ENCODE measurements around the gene PRDM1.

The PRDM1 gene

GRCh38 chr6:106118835-106119431 is 32.8 kb downstream of the PRDM1 start:
- DNase-seq = no peak

- no peak for DNase-seq
Observed at GRCh38 chr6:106119546-106119945, 33.4 kb downstream of the PRDM1 start.

- DNase-seq = no peak
Observed at GRCh38 chr6:106120006-106120405, 33.9 kb downstream of the PRDM1 start.

- DNase-seq = no peak
Observed at GRCh38 chr6:106120406-106120805, 34.3 kb downstream of the PRDM1 start.

DNA sequence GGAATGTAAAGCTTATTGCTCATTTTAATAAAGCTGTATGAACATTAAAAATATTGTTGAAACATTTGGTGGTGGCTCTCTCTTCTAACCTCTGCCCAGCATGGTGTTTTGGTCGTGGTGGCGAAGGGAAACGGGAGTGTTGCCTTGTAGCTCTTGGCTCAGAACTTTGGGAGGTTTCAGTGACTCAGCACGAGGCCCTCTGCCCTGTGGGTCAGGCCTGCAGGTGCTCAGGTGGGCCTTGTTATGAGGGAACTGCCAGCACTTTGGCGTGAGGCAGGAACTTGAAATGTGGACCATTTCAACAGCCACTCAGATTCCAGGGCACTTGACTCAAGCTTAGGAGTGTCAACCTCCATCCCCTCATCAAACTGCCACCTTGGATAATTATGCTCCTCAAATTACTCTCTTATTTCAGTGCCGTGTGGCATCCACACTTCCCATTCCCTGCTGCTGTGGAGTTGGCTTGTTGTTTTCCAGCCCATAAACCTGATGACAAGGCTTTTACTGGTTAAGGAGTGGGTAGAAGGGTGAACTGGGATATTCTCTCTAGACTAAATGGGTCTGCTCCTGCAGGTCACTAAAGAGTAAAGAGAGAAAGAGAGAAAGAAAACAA is 36.3 kb downstream of the PRDM1 start:
- no peak for DNase-seq

GRCh38 chr6:106122938-106123656 is 37.0 kb downstream of the PRDM1 start:
- no peak for DNase-seq

DNA sequence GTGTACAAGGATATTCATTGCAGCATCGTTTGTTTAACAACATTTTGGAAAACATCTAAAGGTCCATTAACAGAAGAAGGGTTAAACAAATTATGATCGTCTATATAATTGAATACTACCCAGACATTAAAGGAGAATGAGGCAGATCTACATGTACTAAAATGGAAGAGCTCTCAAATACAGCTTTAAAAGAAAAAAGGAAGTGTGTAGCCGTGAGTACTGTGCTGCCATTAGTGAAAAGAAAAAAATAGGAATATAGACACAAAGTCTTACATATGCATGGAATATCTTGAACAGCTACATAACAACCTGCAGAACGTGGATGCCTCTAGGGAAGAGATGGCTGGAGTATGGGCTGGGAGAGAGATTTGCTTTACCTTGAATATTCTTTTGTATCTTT is 37.9 kb downstream of the PRDM1 start:
- no peak for DNase-seq

DNA sequence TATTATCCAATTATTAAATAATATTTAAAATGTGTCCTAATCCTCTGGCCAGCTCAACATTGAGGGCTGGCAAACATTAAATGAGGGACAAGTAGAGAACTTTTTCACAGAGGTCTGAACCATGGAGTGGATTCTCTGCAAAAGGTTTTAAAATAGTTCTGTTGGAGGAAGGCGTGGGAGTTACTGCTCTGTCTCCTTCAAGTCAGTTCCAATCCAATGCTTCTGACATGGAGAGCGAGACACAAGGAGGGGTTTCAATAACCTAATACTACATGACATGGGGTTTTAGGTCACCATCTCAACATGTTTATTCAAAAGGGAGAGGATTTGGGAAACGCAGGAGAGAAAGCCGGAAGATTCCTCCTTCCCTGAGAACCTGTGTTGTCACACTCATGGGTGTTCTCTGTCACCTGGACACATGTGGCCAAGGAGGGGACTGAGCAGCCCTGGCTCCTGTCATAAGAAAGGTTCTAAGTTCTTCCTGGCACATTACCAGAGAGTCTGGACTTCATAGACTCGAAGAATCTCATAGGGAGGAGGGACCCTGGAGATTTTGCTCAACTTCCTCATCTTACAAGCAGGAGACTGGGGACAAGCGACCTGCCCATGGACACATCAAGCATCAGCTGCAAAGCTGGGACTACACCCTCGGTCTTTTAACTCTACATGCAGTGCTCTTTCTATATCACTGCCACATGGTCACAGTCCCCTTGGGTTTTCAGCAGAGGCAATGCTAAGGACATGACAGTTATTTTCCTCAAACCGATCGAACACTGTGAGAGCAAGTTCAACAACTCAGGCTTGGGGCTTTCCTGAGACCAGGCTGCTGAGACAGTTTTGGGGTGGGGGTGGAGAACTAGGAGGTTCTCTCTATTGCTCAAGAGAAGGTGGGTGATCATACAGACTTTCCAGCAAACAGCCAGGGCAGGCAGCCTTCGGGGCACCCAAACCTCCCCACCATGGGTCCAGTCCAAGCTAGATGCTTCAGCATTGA is 38.6 kb downstream of the PRDM1 start:
- no peak for DNase-seq

GRCh38 chr6:106125925-106126435 is 39.8 kb downstream of the PRDM1 start:
- peak; percentile 22 for DNase-seq

- DNase-seq = no peak
Observed at GRCh38 chr6:106126482-106126881, 40.3 kb downstream of the PRDM1 start.

DNA sequence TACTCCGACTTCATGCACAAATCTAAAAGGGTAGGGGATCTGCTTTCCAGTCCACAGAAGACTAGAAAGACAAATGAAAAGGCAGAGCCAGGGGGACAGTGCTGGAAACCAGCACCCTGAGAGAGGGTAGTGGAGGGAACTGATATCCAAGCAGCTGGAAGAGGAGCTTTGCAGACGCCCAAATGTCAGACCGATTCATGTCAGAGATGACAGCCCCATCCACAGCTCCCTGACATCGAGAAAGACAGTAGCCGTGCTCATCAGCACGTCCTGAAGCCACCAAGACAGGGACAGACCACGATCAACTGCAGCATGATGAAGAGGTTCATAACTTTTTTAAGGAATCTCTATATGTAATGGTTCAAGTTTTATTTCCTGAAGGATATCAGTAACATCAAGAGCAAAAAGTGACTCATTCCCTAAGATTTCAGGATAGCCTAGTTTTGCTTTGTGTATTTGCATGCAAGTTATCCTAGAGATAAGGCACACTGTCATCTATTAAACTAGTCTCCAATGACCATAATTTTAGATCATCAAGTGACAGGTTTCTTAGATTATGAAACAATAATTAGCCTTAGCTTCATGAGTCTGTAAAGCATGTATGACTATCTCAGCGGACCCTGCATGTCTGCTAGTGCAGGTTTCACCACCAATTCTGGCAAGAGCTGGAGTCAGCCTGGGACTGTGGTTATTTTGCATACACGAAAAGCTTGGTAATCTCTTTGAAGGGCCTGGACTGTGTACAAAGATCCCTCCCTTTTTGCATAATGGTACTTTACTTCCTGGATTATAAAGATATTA is 43.0 kb downstream of the PRDM1 start:
- no peak for DNase-seq

- no peak for DNase-seq
Observed at GRCh38 chr6:106132153-106132698, 46.1 kb downstream of the PRDM1 start.

GRCh38 chr6:106133040-106133439 is 46.9 kb downstream of the PRDM1 start:
- DNase-seq = no peak

- no peak for DNase-seq
Observed at GRCh38 chr6:106134087-106134770, 48.1 kb downstream of the PRDM1 start.

DNA sequence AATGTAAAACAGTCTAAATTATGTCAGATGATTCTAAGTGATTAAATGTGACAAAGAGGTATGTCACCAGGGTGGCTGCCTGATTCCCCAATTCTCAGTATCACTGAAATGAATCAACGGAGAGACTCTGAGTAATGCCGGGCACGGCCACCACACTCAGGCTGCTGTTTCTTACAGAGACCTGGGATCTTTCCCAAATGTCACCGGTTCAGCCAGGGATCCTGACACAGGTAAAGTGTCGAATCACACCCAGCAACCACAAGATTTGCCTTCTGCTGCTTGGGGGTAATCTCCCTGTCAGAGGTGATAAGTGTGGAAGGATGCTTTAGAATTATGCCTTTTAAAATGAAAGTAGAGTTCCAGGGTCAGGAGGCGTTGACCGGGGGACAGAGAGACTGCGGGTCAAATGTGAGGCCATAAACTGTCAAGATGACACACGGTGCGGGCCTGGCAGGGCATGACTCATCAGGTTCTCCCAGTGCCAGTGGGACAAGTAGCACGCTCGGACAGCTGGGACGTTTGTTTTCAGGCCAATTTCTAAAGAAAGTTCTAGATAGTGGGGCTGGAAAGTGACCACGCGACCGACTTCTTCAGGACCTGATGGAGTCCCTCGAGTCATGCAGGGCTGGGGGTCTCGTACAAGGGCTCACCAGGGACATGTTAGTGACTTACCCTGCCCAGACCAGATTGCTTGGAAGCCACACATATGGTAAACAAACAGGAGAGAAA is 48.9 kb downstream of the PRDM1 start:
- no peak for DNase-seq

DNA sequence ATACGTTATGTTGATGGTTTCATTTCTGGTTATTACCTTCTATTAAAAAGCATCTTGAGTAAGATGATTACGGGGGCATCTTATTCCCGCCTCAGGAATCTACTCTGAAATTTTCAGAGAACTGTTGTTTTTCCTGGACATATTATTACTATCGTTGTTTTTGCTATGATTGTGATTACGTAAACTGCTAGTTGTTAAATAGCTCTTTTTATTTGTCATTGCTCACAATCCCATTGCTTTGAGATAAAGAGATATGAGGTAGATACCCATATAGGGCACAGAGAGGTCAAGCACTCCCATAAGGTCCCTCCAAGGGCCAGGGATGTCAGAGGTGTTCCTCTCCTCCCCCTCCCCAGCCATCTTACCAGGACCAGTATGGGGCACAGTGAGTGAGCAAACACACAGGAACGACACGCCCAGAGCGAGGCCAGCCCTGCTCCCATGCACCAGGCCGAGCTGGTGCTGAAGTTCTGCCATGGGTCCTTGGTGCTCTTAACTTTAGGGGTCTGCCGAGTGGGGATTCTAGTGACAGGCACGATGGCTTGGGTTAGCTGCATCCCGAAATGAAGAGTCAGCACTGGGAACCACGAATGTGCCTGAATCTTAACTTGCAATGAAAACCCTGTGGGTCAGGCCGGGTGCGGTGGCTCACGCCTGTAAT is 49.9 kb downstream of the PRDM1 start:
- DNase-seq = no peak

DNA sequence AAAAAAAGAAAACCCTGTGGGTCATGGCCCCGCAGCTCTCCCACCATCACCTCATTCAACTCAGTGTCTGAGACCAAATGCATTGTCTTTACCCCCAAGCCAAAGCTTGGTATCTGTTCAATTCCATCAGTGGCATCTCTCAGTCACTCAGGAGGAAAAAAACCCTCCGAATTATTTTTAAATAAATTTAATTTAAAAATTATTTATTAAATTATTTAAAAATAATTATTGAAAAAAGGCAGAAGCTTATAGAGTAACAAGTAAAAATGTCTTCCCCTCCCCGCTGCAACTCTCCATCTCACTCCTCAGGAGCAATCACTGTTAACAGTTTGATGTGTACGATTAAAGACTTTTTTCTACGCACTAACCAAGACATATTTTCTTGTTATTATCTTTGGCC is 50.7 kb downstream of the PRDM1 start:
- no peak for DNase-seq

GRCh38 chr6:106138151-106138550 is 52.0 kb downstream of the PRDM1 start:
- no peak for DNase-seq

- no peak for DNase-seq
Observed at GRCh38 chr6:106141441-106142237, 55.5 kb downstream of the PRDM1 start.
